Raji (cell line): ENCODE results near the gene FAM186B.

Experiments used
- POLR2A ChIP-seq: IDR thresholded peaks from 2 replicates; pipeline ENCODE4 v1.6.1; 2011; ENCODE audit warnings: low read depth, low read length, control low read depth; ENCODE audit not compliant: insufficient read depth

The FAM186B gene

GRCh38 chr12:49642370-49642802 lies 36.9 kb upstream of the FAM186B start:
- TF ChIP-seq POLR2A: no peak

- no peak for TF ChIP-seq POLR2A
Observed at GRCh38 chr12:49641748-49642369, 36.4 kb upstream of the FAM186B start.

GRCh38 chr12:49636979-49637755 lies 31.7 kb upstream of the FAM186B start:
- TF ChIP-seq POLR2A: no peak

GRCh38 chr12:49636574-49636973 lies 31.1 kb upstream of the FAM186B start:
- TF ChIP-seq POLR2A: no peak

- TF ChIP-seq POLR2A: no peak
Observed at GRCh38 chr12:49635656-49636055, 30.2 kb upstream of the FAM186B start.

- TF ChIP-seq POLR2A: no peak
Observed at GRCh38 chr12:49635036-49635435, 29.6 kb upstream of the FAM186B start.

GRCh38 chr12:49633703-49634345 lies 28.4 kb upstream of the FAM186B start:
- no peak for TF ChIP-seq POLR2A

GRCh38 chr12:49632986-49633702 lies 27.7 kb upstream of the FAM186B start:
- no peak for TF ChIP-seq POLR2A

GRCh38 chr12:49632401-49632800 lies 27.0 kb upstream of the FAM186B start:
- no peak for TF ChIP-seq POLR2A

GRCh38 chr12:49631336-49631907 lies 26.0 kb upstream of the FAM186B start:
- no peak for TF ChIP-seq POLR2A

- TF ChIP-seq POLR2A: no peak
Observed at GRCh38 chr12:49627752-49628360, 22.4 kb upstream of the FAM186B start.

GRCh38 chr12:49626836-49627235 lies 21.4 kb upstream of the FAM186B start:
- no peak for TF ChIP-seq POLR2A

- no peak for TF ChIP-seq POLR2A
Observed at GRCh38 chr12:49626169-49626835, 20.9 kb upstream of the FAM186B start.

GRCh38 chr12:49624921-49625577 lies 19.6 kb upstream of the FAM186B start:
- no peak for TF ChIP-seq POLR2A
